Heart right ventricle (tissue), 16 donors: Measurements from ENCODE around the gene NGEF. TPM values are rescaled to one million over a fixed set of nuclear protein-coding genes. Genes with fewer than 3 reads are reported as not detected.

ENCODE experiments used
- ATAC-seq, 8 donors: fragments of 200-7000 bp; cut with Tn5 transposase; one replicate each; pipeline ENCODE4 v1.9.1; 2020; ENCODE audit warnings: mild to moderate bottlenecking in 8 of 8, moderate library complexity in 8 of 8, moderate number of reproducible peaks in 1 of 8
- DNase-seq, 2 donors: peaks; one replicate each; pipeline ENCODE4 v3.0.0-alpha.2; 2020
- H3K27ac ChIP-seq, 10 donors: fragments of 200-600 bp; sonication (generic) in 2 of 10; one replicate each; pipeline versions ENCODE4 v1.5.0 to v1.8.0; 2020 to 2022; ENCODE audit warnings: mild to moderate bottlenecking in 3 of 10
- H3K27me3 ChIP-seq, 7 donors: fragments of 200-600 bp; one replicate each; pipeline ENCODE4 v1.8.0; 2021 to 2022; ENCODE audit warnings: mild to moderate bottlenecking in 2 of 7
- H3K36me3 ChIP-seq, 9 donors: fragments of 200-600 bp; sonication (generic) in 1 of 9; one replicate each; pipeline versions ENCODE4 v1.5.0 to v1.8.0; 2020 to 2022; ENCODE audit warnings: mild to moderate bottlenecking in 2 of 9
- H3K4me1 ChIP-seq, 9 donors: fragments of 200-600 bp; sonication (generic) in 1 of 9; one replicate each; pipeline versions ENCODE4 v1.5.0 to v1.8.0; 2020 to 2022; ENCODE audit warnings: mild to moderate bottlenecking in 4 of 9
- H3K4me3 ChIP-seq, 10 donors: fragments of 200-600 bp; sonication (generic) in 2 of 10; one replicate each; pipeline versions ENCODE4 v1.5.0 to v1.8.0; 2020 to 2022; ENCODE audit warnings: mild to moderate bottlenecking in 7 of 10, moderate library complexity in 2 of 10
- H3K9me3 ChIP-seq, 11 donors: fragments of 200-600 bp in 10 of 11; sonication (generic) in 2 of 11; one replicate each; pipeline versions ENCODE4 v1.5.0 to v1.8.0; 2013 to 2022; ENCODE audit warnings: mild to moderate bottlenecking in 2 of 11, control low read depth in 1 of 11, moderate library complexity in 1 of 11
- CTCF ChIP-seq, 9 donors: fragments of 200-600 bp; sonication (generic) in 2 of 9; IDR thresholded peaks; one replicate each; pipeline versions ENCODE4 v1.5.0 to v1.8.0; 2021 to 2022; ENCODE audit warnings: antibody characterized with exemption in 9 of 9, mild to moderate bottlenecking in 5 of 9, moderate library complexity in 1 of 9
- WGBS, 2 donors: extraction: QIAGEN DNeasy Blood & Tissue Kit; methylation state at CpG; one replicate each; pipeline ENCODE4 v1.1.7; 2013; ENCODE audit warnings: inconsistent platforms in 1 of 2; 5-methylcytosine and 5-hydroxymethylcytosine counted together
- intact Hi-C, 10 donors: fragments of 100-400 bp; cut with DNase I; formaldehyde crosslinking; loops; one replicate each; pipeline versions ENCODE4 v1.11.1 to v1.14.2; 2022
- polyA plus RNA-seq, 2 donors: library from polyadenylated mRNA; stranded (reverse); fragments of 200-250 nt; gene quantifications; one replicate each; pipeline ENCODE4 v1.2.3, GENCODE V29; 2013
- total RNA-seq, 10 donors: library from RNA; stranded (reverse); fragmentation: NEBNext Ultra II Directional in 3 of 10; extraction: Animal tissue kit (Norgen Biotek cat#: 25700) in 3 of 10; gene quantifications; one replicate each; pipeline versions ENCODE4 v1.2.1 to v1.2.4, GENCODE V29; 2021 to 2023
- donor health status: Arrhythmogenic right ventricular cardiomyopathy.
- donor health status: ischemic (EF 13 %, LVEDD 7.1; RV severe dilation, severe dysfunction).
- donor health status: healthy with polysubstance abuse.
- donor health status: DM: no; HTN: yes; CAD: no.
- donor health status: DM: no; HTN: no; CAD: no.
- donor health status: ischemic (EF 25% LVEDD 6.9; RV normal size, moderate dysfunction).
- donor health status: ischemic (EF 25% LVEDD 5.7; RV mildly dilated, moderate dysfunction).
- donor health status: healthy.
- donor health status: DM: yes; HTN: yes; CAD: no.
- donor health status: Ischemic cardiomyopathy.
- donor health status: ischemic (EF 35%, LVEDD 5.7; RV mildly dilated, moderate dysfunction).
- donor health status: nonischemic (EF 11% LVEDD 7.7; RV severe dilation, severe dysfunction).
- donor health status: DM: yes; HTN: yes; CAD: no.
- donor health status: PGD.
- donor health status: ischemic (EF 29% LVEDD 5.4; RV normal size, mild dysfunction).
- donor health status: nonischemic (EF 23%, LVEDD 6.1; RV moderate dilation, normal function).

The NGEF gene
- total and polyA plus RNA-seq, 12 donors: 0.27 to 0.75 (median 0.54) TPM; not detected in 3

- peaks cover 0 to 5% (median 0%) of the 10 kb centered on the region in 9 donors for H3K36me3 ChIP-seq
- peaks cover 0 to 3% (median 0%) of the 10 kb centered on the region in 7 donors for H3K27me3 ChIP-seq
- TF ChIP-seq CTCF (IDR thresholded peaks at IDR 0.05): no peak
- 72 to 74% methylated on average over 15 of the region's 15 CpGs for WGBS, 2 donors
- peaks cover 0 to 3% (median 0%) of the 10 kb centered on the region in 9 donors for H3K4me1 ChIP-seq
- no peak for ATAC-seq
- H3K9me3 ChIP-seq: no peaks in the 10 kb centered on the region
- H3K4me3 ChIP-seq: no peak overlapping the region
- intact Hi-C loops: no loop called here
- no peak for DNase-seq
- no peak overlapping the region for H3K27ac ChIP-seq
Observed at GRCh38 chr2:232869138-232870017, 143.7 kb downstream of the NGEF start.

GRCh38 chr2:232866104-232866503 is 147.0 kb downstream of the NGEF start:
- TF ChIP-seq CTCF (IDR thresholded peaks at IDR 0.05): no peak
- DNase-seq (no peak), ATAC-seq (no peak)
- Histone ChIP-seq H3K27ac (no peak overlapping the region), H3K9me3 (no peaks in the 10 kb centered on the region), H3K4me3 (no peak overlapping the region), H3K36me3 (peaks cover 0 to 12% (median 5%) of the 10 kb centered on the region in 9 donors), H3K4me1 (no peaks in the 10 kb centered on the region), H3K27me3 (no peaks in the 10 kb centered on the region)
- WGBS, 2 donors: 77 to 84% methylated on average over 4 of the region's 4 CpGs
- intact Hi-C loops: no loop called here

GRCh38 chr2:232865165-232865564 is 147.9 kb downstream of the NGEF start:
- Histone ChIP-seq H3K4me3 (no peak overlapping the region), H3K4me1 (no peaks in the 10 kb centered on the region), H3K27ac (no peak overlapping the region), H3K36me3 (peaks cover 0 to 22% (median 6%) of the 10 kb centered on the region in 9 donors), H3K9me3 (no peaks in the 10 kb centered on the region), H3K27me3 (no peaks in the 10 kb centered on the region)
- no peak for TF ChIP-seq CTCF (IDR thresholded peaks at IDR 0.05)
- WGBS, 2 donors: 100% methylated on average over 1 of the region's 1 CpG
- intact Hi-C loops: no loop called here
- ATAC-seq (no peak), DNase-seq (no peak)

- intact Hi-C loops: no loop called here
- Histone ChIP-seq H3K9me3 (no peaks in the 10 kb centered on the region), H3K4me3 (no peak overlapping the region), H3K36me3 (peaks cover 0 to 32% (median 6%) of the 10 kb centered on the region in 9 donors), H3K27ac (no peak overlapping the region), H3K27me3 (no peaks in the 10 kb centered on the region), H3K4me1 (no peaks in the 10 kb centered on the region)
- no peak for DNase-seq
- 94 to 100% methylated on average over 2 of the region's 2 CpGs for WGBS, 2 donors
- no peak for ATAC-seq
- TF ChIP-seq CTCF (IDR thresholded peaks at IDR 0.05): no peak
Observed at GRCh38 chr2:232863996-232864395, 149.1 kb downstream of the NGEF start.
